B cell (primary cell): ENCODE data around the gene CASR. TPM values are rescaled to one million over a fixed set of nuclear protein-coding genes. Genes with fewer than 3 reads are reported as not detected.
"Not testable (repeated sequence)": the region's sequence is repeated elsewhere in the genome, so short reads cannot be mapped to it uniquely, and the experiment has no call there.

ENCODE experiments used
- ATAC-seq: fragments of 200-7000 bp; cut with Tn5 transposase; one replicate; pipeline ENCODE4 v1.10.0; 2021; ENCODE audit warnings: low read depth, mild to moderate bottlenecking, moderate number of reproducible peaks, moderate library complexity
- CTCF ChIA-PET: fragments of 350-600 bp; sonication (Branson Sonifier 250); formaldehyde crosslinking; loops from one replicate; lab custom pipeline; 2021; ENCODE audit warnings: antibody characterized with exemption, inconsistent platforms; lab: Charles Lee
- POLR2A ChIA-PET: fragments of 350-600 bp; sonication (Branson Sonifier 250); formaldehyde crosslinking; loops from one replicate; lab custom pipeline; 2021; ENCODE audit warnings: antibody characterized with exemption; lab: Charles Lee
- DNase-seq: peaks from one replicate; pipeline ENCODE4 v3.0.0; 2013
- H2AFZ ChIP-seq: 2 replicates; pipeline ENCODE4 v1.6.1; 2012; ENCODE audit warnings: mild to moderate bottlenecking, low read depth, low read length; ENCODE audit not compliant: insufficient read depth, poor library complexity, severe bottlenecking
- H3K27ac ChIP-seq, 2 donors: 1 replicate in 1 of 2; 2 replicates in 1 of 2; pipeline ENCODE4 v1.5.1; 2012 to 2013; ENCODE audit warnings: low read length in 2 of 2, mild to moderate bottlenecking in 2 of 2, moderate library complexity in 1 of 2
- H3K27me3 ChIP-seq, 4 experiments: fragments of 200-600 bp in 1 of 4; sonication (generic) in 1 of 4; replicated peaks in 1 of 4; 1 replicate in 2 of 4; 2 replicates in 2 of 4; pipeline versions ENCODE4 v1.6.1 to v1.7.0; 2013 to 2016; ENCODE audit warnings: low read length in 3 of 4, mild to moderate bottlenecking in 2 of 4, mixed read lengths in 1 of 4, moderate library complexity in 1 of 4; ENCODE audit not compliant: insufficient read depth in 4 of 4, control insufficient read depth in 3 of 4; ENCODE audit errors: control extremely low read depth in 1 of 4
- H3K36me3 ChIP-seq, 2 experiments: replicated peaks in 1 of 2; 1 replicate in 1 of 2; 2 replicates in 1 of 2; pipeline versions ENCODE4 v1.6.1 to v1.7.1; 2013; ENCODE audit warnings: low read length in 1 of 2; ENCODE audit not compliant: insufficient read depth in 2 of 2, control insufficient read depth in 1 of 2; ENCODE audit errors: control extremely low read depth in 1 of 2, extremely low read depth in 1 of 2
- H3K4me1 ChIP-seq, 2 donors: fragments of 200-600 bp in 1 of 2; sonication (generic) in 1 of 2; 1 replicate in 1 of 2; 2 replicates in 1 of 2; pipeline versions ENCODE4 v1.5.1 to v1.6.1; 2013 to 2017; ENCODE audit warnings: low read length in 2 of 2; ENCODE audit not compliant: control insufficient read depth in 2 of 2, insufficient read depth in 2 of 2
- H3K4me2 ChIP-seq: replicated peaks from 2 replicates; pipeline ENCODE3; 2012; ENCODE audit warnings: mild to moderate bottlenecking, low read depth, low read length; ENCODE audit not compliant: poor library complexity, severe bottlenecking
- H3K4me3 ChIP-seq, 5 experiments: fragments of 200-600 bp in 1 of 5; sonication (generic) in 1 of 5; 1 replicate in 3 of 5; 2 replicates in 2 of 5; pipeline versions ENCODE4 v1.5.1 to v1.7.0; 2011 to 2016; ENCODE audit warnings: low read length in 4 of 5, mild to moderate bottlenecking in 4 of 5, low read depth in 2 of 5, control low read depth in 1 of 5, moderate library complexity in 1 of 5; ENCODE audit not compliant: insufficient read depth in 1 of 5; ENCODE audit errors: control extremely low read depth in 1 of 5, extremely low read depth in 1 of 5
- H3K79me2 ChIP-seq: fragments of 200-600 bp; sonication (generic); one replicate; pipeline ENCODE4 v1.6.0; 2016; ENCODE audit warnings: low read length; ENCODE audit not compliant: control insufficient read depth, insufficient read depth
- H3K9ac ChIP-seq: fragments of 200-600 bp; sonication (generic); 2 replicates; pipeline ENCODE4 v1.6.1; 2017; ENCODE audit warnings: mild to moderate bottlenecking, low read length, moderate library complexity
- H3K9me3 ChIP-seq, 3 donors: one replicate each; pipeline versions ENCODE4 v1.6.1 to v1.7.1; 2013; ENCODE audit warnings: low read length in 2 of 3; ENCODE audit not compliant: control insufficient read depth in 2 of 3, insufficient read depth in 1 of 3; ENCODE audit errors: control extremely low read depth in 1 of 3
- H4K20me1 ChIP-seq: 2 replicates; pipeline ENCODE4 v1.6.0; 2012; ENCODE audit warnings: mild to moderate bottlenecking, low read length; ENCODE audit not compliant: insufficient read depth, control insufficient read depth, poor library complexity, severe bottlenecking
- H3K27ac Mint-ChIP-seq: one replicate; pipeline ENCODE4 v1.8.0; 2021; ENCODE audit warnings: mixed read lengths
- H3K27me3 Mint-ChIP-seq: one replicate; pipeline ENCODE4 v1.8.0; 2021; ENCODE audit warnings: mixed read lengths
- H3K4me1 Mint-ChIP-seq: one replicate; pipeline ENCODE4 v1.8.0; 2021; ENCODE audit warnings: mixed read lengths
- H3K4me3 Mint-ChIP-seq: one replicate; pipeline ENCODE4 v1.8.0; 2021; ENCODE audit warnings: mixed read lengths
- H3K9me3 Mint-ChIP-seq: one replicate; pipeline ENCODE4 v1.8.0; 2022; ENCODE audit warnings: mixed read lengths; ENCODE audit not compliant: insufficient read depth
- CTCF ChIP-seq: fragments of 200-600 bp; IDR thresholded peaks from one replicate; pipeline ENCODE4 v1.8.0; 2022; ENCODE audit warnings: antibody characterized with exemption, mild to moderate bottlenecking
- EZH2 ChIP-seq: IDR thresholded peaks from 2 replicates; pipeline ENCODE4 v1.6.1; 2012; ENCODE audit warnings: borderline replicate concordance, low read depth, mild to moderate bottlenecking, moderate library complexity, low read length; ENCODE audit not compliant: insufficient read depth, poor library complexity, severe bottlenecking
- WGBS: methylation state at CpG from one replicate; pipeline ENCODE4 v1.1.5; 2013; ENCODE audit warnings: missing lambda C conversion rate; ENCODE audit not compliant: insufficient coverage; 5-methylcytosine and 5-hydroxymethylcytosine counted together
- intact Hi-C: fragments of 100-400 bp; cut with micrococcal nuclease; formaldehyde crosslinking; loops from one replicate; pipeline ENCODE4 v1.10.0; 2022
- polyA plus RNA-seq: library from polyadenylated mRNA; depleted of rRNA; stranded (reverse); fragments of >200 nt; gene quantifications from 2 replicates; pipeline ENCODE4 v1.2.3, GENCODE V29; 2012
- total RNA-seq, 2 donors: library from RNA; stranded (reverse); fragments of 120-200 nt in 1 of 2; gene quantifications; 1 replicate in 1 of 2; 2 replicates in 1 of 2; pipeline versions ENCODE4 v1.2.3 to v1.2.4, GENCODE V29; 2013 to 2022

The CASR gene
- total and polyA plus RNA-seq, 2 donors (not counting 1 experiment from before 2014, with no cell fraction given): not detected

- DNase-seq (no peak), ATAC-seq (no peak)
- Histone ChIP-seq H2AFZ (no peak overlapping the region), H3K9me3 (peaks cover 6 to 14% (median 11%) of the 10 kb centered on the region in 3 donors), H3K4me1 (no peaks in the 10 kb centered on the region), H3K4me3 (no peak overlapping the region), H3K9ac (no peak overlapping the region), H3K27me3 (peaks cover 0 to 6% (median 0%) of the 10 kb centered on the region in 4 experiments), H3K36me3 (no peaks in the 10 kb centered on the region), H4K20me1 (no peaks in the 10 kb centered on the region), H3K27ac (no peak overlapping the region), H3K4me2 (no peak overlapping the region), H3K79me2 (no peaks in the 10 kb centered on the region)
- no peaks in the 10 kb centered on the region for H3K9me3 Mint-ChIP-seq
- intact Hi-C loops: no loop called here
- H3K27me3 Mint-ChIP-seq: peaks cover 7% of the 10 kb centered on the region
- POLR2A ChIA-PET: no interaction called here
- WGBS: 100% methylated on average over 2 of the region's 3 CpGs
- H3K27ac Mint-ChIP-seq: no peak overlapping the region
- no peak overlapping the region for H3K4me3 Mint-ChIP-seq
- TF ChIP-seq CTCF: no peak
- TF ChIP-seq EZH2: no peak
- H3K4me1 Mint-ChIP-seq: no peaks in the 10 kb centered on the region
- CTCF ChIA-PET: no interaction called here
These were observed 13.6 kb upstream of the CASR start for GRCh38 chr3:122169911-122170310.

- H3K4me2 ChIP-seq, H3K4me1 Mint-ChIP-seq, H3K9me3 Mint-ChIP-seq, H3K9ac ChIP-seq, ATAC-seq, H2AFZ ChIP-seq, H3K79me2 ChIP-seq, H3K27me3 ChIP-seq, H3K4me3 Mint-ChIP-seq, H3K4me3 ChIP-seq, DNase-seq, H3K36me3 ChIP-seq, CTCF ChIA-PET, H3K4me1 ChIP-seq, H3K27ac ChIP-seq, intact Hi-C loops, H4K20me1 ChIP-seq, POLR2A ChIA-PET, H3K27ac Mint-ChIP-seq: not testable (repeated sequence)
- H3K9me3 ChIP-seq: peaks cover 6 to 11% (median 9%) of the 10 kb centered on the region in 3 donors
- WGBS: 100% methylated on average over 2 of the region's 2 CpGs
- H3K27me3 Mint-ChIP-seq: peaks cover 19% of the 10 kb centered on the region
These were observed 12.1 kb upstream of the CASR start for GRCh38 chr3:122171361-122171760.
